Gastroesophageal sphincter (tissue), 4 donors: ENCODE data around the gene SLC1A3. TPM values are rescaled to one million over a fixed set of nuclear protein-coding genes. Genes with fewer than 3 reads are reported as not detected.
A peak's percentile ranks its signal among the peaks of the same experiment; 100 is the strongest.

Source experiments
- ATAC-seq: fragments of 150-250 bp; one replicate; pipeline ENCODE4 v1.9.1; 2016; ENCODE audit warnings: mild to moderate bottlenecking, moderate library complexity
- H3K27ac ChIP-seq, 4 donors: fragments of 200-600 bp; sonication (generic) in 3 of 4; 1 replicate in 3 of 4; 2 replicates in 1 of 4; pipeline ENCODE4 v1.5.1; 2016 to 2019
- H3K27me3 ChIP-seq: fragments of 200-600 bp; sonication (generic); one replicate; pipeline ENCODE4 v1.5.1; 2019
- H3K36me3 ChIP-seq, 2 donors: fragments of 200-600 bp; sonication (generic); one replicate each; pipeline ENCODE4 v1.5.1; 2019; ENCODE audit warnings: control low read depth in 1 of 2
- H3K4me1 ChIP-seq, 3 donors: fragments of 200-600 bp; sonication (generic); 1 replicate in 2 of 3; 2 replicates in 1 of 3; pipeline ENCODE4 v1.5.1; 2016 to 2019; ENCODE audit warnings: control low read depth in 2 of 3
- H3K4me3 ChIP-seq, 2 donors: fragments of 200-600 bp; sonication (generic); one replicate each; pipeline ENCODE4 v1.5.1; 2019; ENCODE audit warnings: mild to moderate bottlenecking in 1 of 2, moderate library complexity in 1 of 2
- H3K9me3 ChIP-seq, 3 donors: fragments of 200-600 bp; sonication (generic); one replicate each; pipeline ENCODE4 v1.5.1; 2017 to 2019; ENCODE audit warnings: control low read depth in 2 of 3
- CTCF ChIP-seq, 4 experiments: fragments of 200-600 bp in 2 of 4; fragments of 450-650 bp in 2 of 4; sonication (generic) in 1 of 4; IDR thresholded peaks; one replicate each; pipeline ENCODE4 v1.5.1; 2017 to 2019; ENCODE audit warnings: antibody characterized with exemption in 4 of 4, mild to moderate bottlenecking in 2 of 4, moderate library complexity in 2 of 4
- EP300 ChIP-seq: sonication (generic); formaldehyde crosslinking; IDR thresholded peaks from one replicate; pipeline ENCODE4 v1.6.1; 2017; ENCODE audit warnings: antibody characterized with exemption, mild to moderate bottlenecking
- POLR2A ChIP-seq, 2 donors: fragments of 450-650 bp; IDR thresholded peaks; one replicate each; pipeline ENCODE4 v1.6.1; 2017; ENCODE audit warnings: antibody characterized with exemption in 2 of 2, mild to moderate bottlenecking in 2 of 2, moderate library complexity in 1 of 2
- POLR2AphosphoS5 ChIP-seq: sonication (generic); formaldehyde crosslinking; IDR thresholded peaks from one replicate; pipeline ENCODE4 v1.6.1; 2017; ENCODE audit warnings: antibody characterized with exemption
- WGBS, 2 donors: methylation state at CpG; one replicate each; pipeline ENCODE4 v1.1.5; 2018; ENCODE audit warnings: low coverage in 1 of 2; 5-methylcytosine and 5-hydroxymethylcytosine counted together
- total RNA-seq, 4 donors: library from RNA; depleted of rRNA; stranded (reverse); fragments of >200 nt; gene quantifications; one replicate each; pipeline ENCODE4 v1.1.0, GENCODE V29; 2016

The SLC1A3 gene
- total RNA-seq, 4 donors from 2014 or later = 8.9 to 24.6 (median 16.4) TPM

GRCh38 chr5:36654564-36654963 is 48.2 kb downstream of the SLC1A3 start:
- Histone ChIP-seq H3K27me3 (no peaks in the 10 kb centered on the region), H3K9me3 (no peaks in the 10 kb centered on the region), H3K27ac (no peak overlapping the region), H3K4me1 (peaks cover 0 to 11% (median 3%) of the 10 kb centered on the region in 3 donors), H3K4me3 (no peak overlapping the region), H3K36me3 (no peaks in the 10 kb centered on the region)
- no peak for ATAC-seq
- 88% methylated on average over 3 of the region's 3 CpGs; no CpG with 5 or more reads in 1 of the 2 donors for WGBS, 2 donors
- no peak for TF ChIP-seq POLR2A (IDR thresholded peaks at IDR 0.05)
- no peak for TF ChIP-seq CTCF (IDR thresholded peaks at IDR 0.05)
- TF ChIP-seq EP300 = no peak
- no peak for TF ChIP-seq POLR2AphosphoS5

- no peak overlapping the region for H3K4me3 ChIP-seq
- WGBS, 2 donors = 62 to 83% methylated on average over 1 to 4 of the region's 4 CpGs
- H3K9me3 ChIP-seq = no peaks in the 10 kb centered on the region
- ATAC-seq = peak; percentile 24
- H3K36me3 ChIP-seq = no peaks in the 10 kb centered on the region
- H3K4me1 ChIP-seq = peaks cover 0 to 11% (median 3%) of the 10 kb centered on the region in 3 donors
- no peak overlapping the region for H3K27ac ChIP-seq
- TF ChIP-seq EP300 = no peak
- TF ChIP-seq POLR2AphosphoS5 = no peak
- TF ChIP-seq POLR2A (IDR thresholded peaks at IDR 0.05) = no peak
- TF ChIP-seq CTCF (IDR thresholded peaks at IDR 0.05) = no peak
- no peaks in the 10 kb centered on the region for H3K27me3 ChIP-seq
Measured at GRCh38 chr5:36655161-36655560, 48.8 kb downstream of the SLC1A3 start.

GRCh38 chr5:36656556-36656955 is 50.1 kb downstream of the SLC1A3 start:
- peaks cover 0 to 11% (median 3%) of the 10 kb centered on the region in 3 donors for H3K4me1 ChIP-seq
- no peak for TF ChIP-seq CTCF (IDR thresholded peaks at IDR 0.05)
- TF ChIP-seq POLR2A (IDR thresholded peaks at IDR 0.05) = no peak
- no peak for TF ChIP-seq EP300
- no peak for TF ChIP-seq POLR2AphosphoS5
- 53 to 67% methylated on average over 1 of the region's 1 CpG for whole genome bisulfite sequencing, 2 donors
- H3K36me3 ChIP-seq = no peaks in the 10 kb centered on the region
- no peaks in the 10 kb centered on the region for H3K27me3 ChIP-seq
- no peaks in the 10 kb centered on the region for H3K9me3 ChIP-seq
- no peak overlapping the region for H3K27ac ChIP-seq
- H3K4me3 ChIP-seq = no peak overlapping the region
- ATAC-seq = no peak

- Histone ChIP-seq H3K36me3 (no peaks in the 10 kb centered on the region), H3K4me3 (no peak overlapping the region), H3K27me3 (no peaks in the 10 kb centered on the region), H3K27ac (peak overlapping the region in 2 of 4 donors; percentile 51 to 52), H3K4me1 (peaks cover 0 to 11% (median 3%) of the 10 kb centered on the region in 3 donors), H3K9me3 (no peaks in the 10 kb centered on the region)
- 7 to 21% methylated on average over 5 of the region's 5 CpGs for WGBS, 2 donors
- ATAC-seq = peak; percentile 92
- TF ChIP-seq CTCF (IDR thresholded peaks at IDR 0.05) = no peak
- TF ChIP-seq POLR2AphosphoS5 = peak; percentile 94
- no peak for TF ChIP-seq EP300
- peak in 1 of 2 donors; percentile 7 for TF ChIP-seq POLR2A (IDR thresholded peaks at IDR 0.05)
Measured at GRCh38 chr5:36657563-36657995, 51.2 kb downstream of the SLC1A3 start.

GRCh38 chr5:36658038-36658756 is 51.8 kb downstream of the SLC1A3 start:
- Histone ChIP-seq H3K9me3 (no peaks in the 10 kb centered on the region), H3K4me3 (no peak overlapping the region), H3K36me3 (no peaks in the 10 kb centered on the region), H3K4me1 (peaks cover 0 to 11% (median 3%) of the 10 kb centered on the region in 3 donors), H3K27me3 (no peaks in the 10 kb centered on the region), H3K27ac (peak overlapping the region in 2 of 4 donors; percentile 51 to 52)
- 81 to 100% methylated on average over 6 to 8 of the region's 8 CpGs for WGBS, 2 donors
- no peak for TF ChIP-seq POLR2A (IDR thresholded peaks at IDR 0.05)
- TF ChIP-seq POLR2AphosphoS5 = no peak
- TF ChIP-seq CTCF (IDR thresholded peaks at IDR 0.05) = no peak
- no peak for TF ChIP-seq EP300
- no peak for ATAC-seq
